A549 (cell line): Measurements from ENCODE around the gene DSCAML1. TPM values are rescaled to one million over a fixed set of nuclear protein-coding genes. Genes with fewer than 3 reads are reported as not detected.

ENCODE experiments used
- ATAC-seq, 2 experiments: fragments of 200-7000 bp in 1 of 2; fragments of >200 bp in 1 of 2; cut with Nextera tagmentation in 1 of 2; cut with Tn5 transposase in 1 of 2; 3 replicates each; pipeline versions ENCODE4 v1.8.0 to v1.9.1; 2018 to 2020; ENCODE audit warnings: mild to moderate bottlenecking in 1 of 2, moderate library complexity in 1 of 2
- CTCF ChIA-PET: fragments of 300-600 bp; sonication (Branson Sonifier 250); formaldehyde crosslinking; extraction: SDS; loops from one replicate; lab custom pipeline; 2021; ENCODE audit warnings: antibody characterized with exemption, inconsistent platforms; lab: Yijun Ruan, JAX
- POLR2A ChIA-PET: fragments of 350-600 bp; formaldehyde crosslinking; extraction: SDS; loops from one replicate; lab custom pipeline; 2021; ENCODE audit warnings: antibody characterized with exemption, inconsistent platforms; lab: Yijun Ruan, JAX
- DNase-seq, 2 experiments: peaks; one replicate each; pipeline versions ENCODE4 v3.0.0 to v3.0.0-alpha.2; 2011 to 2016; ENCODE audit warnings: low read depth in 1 of 2, low spot score in 1 of 2
- FAIRE-seq: peaks from 2 replicates; lab custom pipeline; 2011; peaks lifted over from hg19 to GRCh38; lab: Jason Lieb, UNC
- H3K27ac ChIP-seq, 2 experiments: fragments of >200 bp; sonication (Bioruptor Twin); formaldehyde crosslinking; 3 replicates each; pipeline ENCODE4 v1.5.1; 2016 to 2017
- H3K4me1 ChIP-seq: fragments of >200 bp; sonication (Bioruptor Twin); formaldehyde crosslinking; 3 replicates; pipeline ENCODE4 v1.6.1; 2016
- H3K4me2 ChIP-seq: fragments of >200 bp; sonication (Bioruptor Twin); formaldehyde crosslinking; 3 replicates; pipeline ENCODE4 v1.6.1; 2016
- H3K4me3 ChIP-seq: fragments of >200 bp; sonication (Bioruptor Twin); formaldehyde crosslinking; 3 replicates; pipeline ENCODE4 v1.5.1; 2016
- H3K9me3 ChIP-seq: fragments of >200 bp; sonication (Bioruptor Twin); formaldehyde crosslinking; 3 replicates; pipeline ENCODE4 v1.6.1; 2016
- CEBPB ChIP-seq, 2 experiments: fragments of >200 bp in 1 of 2; sonication (Bioruptor Twin) in 1 of 2; formaldehyde crosslinking in 1 of 2; IDR thresholded peaks; 2 replicates each; pipeline ENCODE4 v1.6.1; 2012 to 2016
- CHD4 ChIP-seq: fragments of 200-600 bp; sonication (generic); IDR thresholded peaks from 2 replicates; pipeline ENCODE4 v1.6.1; 2016; ENCODE audit warnings: antibody characterized with exemption, mild to moderate bottlenecking, borderline replicate concordance
- GATA3 ChIP-seq: IDR thresholded peaks from 2 replicates; pipeline ENCODE4 v1.6.1; 2012; ENCODE audit warnings: borderline replicate concordance
- HOXA7 ChIP-seq: fragments of 250-450 bp; sonication (Bioruptor Pico); IDR thresholded peaks from 2 replicates; pipeline ENCODE4 v1.5.0; 2020; ENCODE audit warnings: mild to moderate bottlenecking, moderate library complexity
- HOXB5 ChIP-seq: fragments of 250-450 bp; sonication (Bioruptor Pico); IDR thresholded peaks from 2 replicates; pipeline ENCODE4 v1.5.0; 2020; ENCODE audit warnings: mild to moderate bottlenecking, moderate library complexity
- POLR2A ChIP-seq: IDR thresholded peaks from 2 replicates; pipeline ENCODE4 v1.6.1; 2012; ENCODE audit warnings: mild to moderate bottlenecking, low read length
- RCOR1 ChIP-seq: fragments of 150-350 bp; IDR thresholded peaks from 2 replicates; pipeline ENCODE4 v1.6.1; 2014; ENCODE audit warnings: antibody characterized with exemption, low read length, low read depth
- ZC3H11A ChIP-seq: fragments of 450-650 bp; IDR thresholded peaks from 2 replicates; pipeline ENCODE4 v1.6.1; 2014; ENCODE audit warnings: antibody characterized with exemption, mild to moderate bottlenecking
- WGBS: methylation state at CpG from one replicate; pipeline ENCODE4 v1.1.6; 2017; ENCODE audit errors: missing lambda C conversion rate; 5-methylcytosine and 5-hydroxymethylcytosine counted together
- polyA plus RNA-seq, 4 experiments: library from polyadenylated mRNA; depleted of rRNA in 3 of 4; stranded (reverse); fragments of >200 nt; fragmentation: RNase III in 1 of 4; extraction: RNeasy Plus Mini Kit Qiagen cat#74134 plus additional on column Dnase treatment in 1 of 4; gene quantifications; 2 replicates in 3 of 4; 3 replicates in 1 of 4; pipeline ENCODE4 v1.2.3, GENCODE V29; 2011 to 2017
- TF ChIP-seq, protein P1 (sequence below): fragments of 200-600 bp; sonication (generic); IDR thresholded peaks from 2 replicates; pipeline ENCODE4 v1.6.1; 2016; ENCODE audit warnings: antibody characterized with exemption, mild to moderate bottlenecking, moderate library complexity
- TF ChIP-seq, protein P2 (sequence below): IDR thresholded peaks from 2 replicates; pipeline ENCODE4 v1.6.1; 2012; ENCODE audit warnings: low read depth, borderline replicate concordance
- TF ChIP-seq, protein P3 (sequence below): fragments of 450-650 bp; IDR thresholded peaks from 2 replicates; pipeline ENCODE4 v1.6.1; 2014; ENCODE audit warnings: antibody characterized with exemption

DSCAML1 gene
- polyA plus RNA-seq, 2 of the 4 experiments (the other 2 are of a cell fraction), result 0.12 to 0.31 TPM

DNA sequence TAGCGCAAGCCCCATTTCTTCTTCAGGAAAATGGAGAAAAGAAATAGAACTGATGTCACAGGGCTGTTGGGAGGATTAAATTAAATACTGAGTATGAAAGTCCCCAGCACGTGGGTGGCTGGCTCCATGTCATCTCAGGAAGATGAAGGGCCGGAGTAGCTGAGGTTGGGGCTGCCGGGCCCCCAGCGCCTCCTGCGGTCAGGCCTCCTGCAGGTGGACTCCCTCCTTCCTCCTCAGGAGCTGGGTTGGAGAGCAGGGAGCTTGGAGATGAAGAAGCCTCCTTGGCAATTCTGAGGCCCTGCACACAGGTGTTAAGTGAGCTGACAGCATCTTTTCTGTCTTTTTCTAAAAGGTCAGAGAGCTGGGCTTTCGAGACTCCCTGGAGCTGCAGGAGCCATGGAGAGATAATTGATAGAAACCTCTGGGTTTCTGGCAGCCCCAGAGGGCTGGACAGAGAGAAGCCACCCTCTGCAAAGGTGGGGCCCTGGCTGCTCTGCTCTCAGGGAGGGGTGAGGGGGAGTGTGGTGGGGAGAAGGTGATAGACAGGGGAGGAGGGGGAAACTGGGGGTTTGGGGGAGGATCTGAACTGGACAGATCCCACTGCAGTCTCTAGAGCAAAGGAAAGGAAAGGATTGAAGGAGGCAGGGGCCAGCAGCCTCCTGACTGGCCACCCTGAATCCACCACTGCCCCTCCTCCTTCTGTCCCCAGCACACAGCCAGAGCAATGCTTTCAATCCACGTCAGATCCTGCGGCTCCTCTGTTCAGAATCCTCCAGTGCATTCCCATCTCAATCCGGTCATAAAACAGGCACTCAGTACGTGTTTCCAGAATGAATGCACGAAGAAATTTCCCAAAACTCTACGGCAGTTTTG is 258.5 kb downstream of the DSCAML1 start (continued):
- TF ChIP-seq, protein P1, sequence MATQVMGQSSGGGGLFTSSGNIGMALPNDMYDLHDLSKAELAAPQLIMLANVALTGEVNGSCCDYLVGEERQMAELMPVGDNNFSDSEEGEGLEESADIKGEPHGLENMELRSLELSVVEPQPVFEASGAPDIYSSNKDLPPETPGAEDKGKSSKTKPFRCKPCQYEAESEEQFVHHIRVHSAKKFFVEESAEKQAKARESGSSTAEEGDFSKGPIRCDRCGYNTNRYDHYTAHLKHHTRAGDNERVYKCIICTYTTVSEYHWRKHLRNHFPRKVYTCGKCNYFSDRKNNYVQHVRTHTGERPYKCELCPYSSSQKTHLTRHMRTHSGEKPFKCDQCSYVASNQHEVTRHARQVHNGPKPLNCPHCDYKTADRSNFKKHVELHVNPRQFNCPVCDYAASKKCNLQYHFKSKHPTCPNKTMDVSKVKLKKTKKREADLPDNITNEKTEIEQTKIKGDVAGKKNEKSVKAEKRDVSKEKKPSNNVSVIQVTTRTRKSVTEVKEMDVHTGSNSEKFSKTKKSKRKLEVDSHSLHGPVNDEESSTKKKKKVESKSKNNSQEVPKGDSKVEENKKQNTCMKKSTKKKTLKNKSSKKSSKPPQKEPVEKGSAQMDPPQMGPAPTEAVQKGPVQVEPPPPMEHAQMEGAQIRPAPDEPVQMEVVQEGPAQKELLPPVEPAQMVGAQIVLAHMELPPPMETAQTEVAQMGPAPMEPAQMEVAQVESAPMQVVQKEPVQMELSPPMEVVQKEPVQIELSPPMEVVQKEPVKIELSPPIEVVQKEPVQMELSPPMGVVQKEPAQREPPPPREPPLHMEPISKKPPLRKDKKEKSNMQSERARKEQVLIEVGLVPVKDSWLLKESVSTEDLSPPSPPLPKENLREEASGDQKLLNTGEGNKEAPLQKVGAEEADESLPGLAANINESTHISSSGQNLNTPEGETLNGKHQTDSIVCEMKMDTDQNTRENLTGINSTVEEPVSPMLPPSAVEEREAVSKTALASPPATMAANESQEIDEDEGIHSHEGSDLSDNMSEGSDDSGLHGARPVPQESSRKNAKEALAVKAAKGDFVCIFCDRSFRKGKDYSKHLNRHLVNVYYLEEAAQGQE, result no peak
- TF ChIP-seq, all 56 proteins: peak for 0

DNA sequence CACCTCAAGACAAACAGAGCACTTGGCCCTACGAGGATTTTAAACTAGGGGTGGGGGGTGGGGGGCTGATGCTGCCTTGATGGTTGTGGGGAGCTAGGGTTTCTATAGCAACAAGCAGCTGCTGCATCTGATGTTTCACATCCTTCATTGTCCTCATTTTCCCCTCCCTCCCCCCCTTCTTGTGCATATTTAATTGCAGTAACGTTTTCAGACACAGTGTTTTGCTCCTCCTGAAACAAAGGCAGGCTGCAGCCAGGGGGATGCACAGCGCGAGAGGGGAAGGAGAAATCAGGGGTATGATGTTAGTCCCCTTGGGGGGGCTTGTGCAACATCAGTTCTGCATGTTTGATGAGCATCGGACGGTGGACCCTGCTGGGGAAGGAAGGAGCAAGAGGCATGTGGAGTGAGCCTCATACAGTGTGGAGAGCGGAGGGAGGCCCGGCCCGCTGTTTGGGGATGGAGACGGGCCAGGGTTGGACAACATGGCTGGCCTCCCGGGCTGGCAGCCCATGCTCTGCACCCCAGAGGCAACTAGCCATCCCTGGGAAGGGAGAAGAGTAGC is 261.1 kb downstream of the DSCAML1 start:
- TF ChIP-seq HOXB5 (CRISPR knock-in tag) (no peak), ZC3H11A (no peak), GATA3 (no peak), CHD4 (no peak), POLR2A (no peak)
- TF ChIP-seq, protein P2, sequence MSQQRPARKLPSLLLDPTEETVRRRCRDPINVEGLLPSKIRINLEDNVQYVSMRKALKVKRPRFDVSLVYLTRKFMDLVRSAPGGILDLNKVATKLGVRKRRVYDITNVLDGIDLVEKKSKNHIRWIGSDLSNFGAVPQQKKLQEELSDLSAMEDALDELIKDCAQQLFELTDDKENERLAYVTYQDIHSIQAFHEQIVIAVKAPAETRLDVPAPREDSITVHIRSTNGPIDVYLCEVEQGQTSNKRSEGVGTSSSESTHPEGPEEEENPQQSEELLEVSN, result no peak
- Histone ChIP-seq H3K27ac (no peak overlapping the region), H3K4me3 (no peak overlapping the region), H3K9me3 (no peaks in the 10 kb centered on the region), H3K4me1 (no peaks in the 10 kb centered on the region), H3K4me2 (no peak overlapping the region)
- no peak for ATAC-seq
- CTCF ChIA-PET, result no interaction called here
- POLR2A ChIA-PET, result interaction anchor here (0.6 kb wide), 1 partner anchor 95 kb away, joined by 5 read pairs; no protein-coding TSS in a partner anchor
- no peak for DNase-seq
- FAIRE-seq, result no peak
- WGBS, result 77% methylated on average over 9 of the region's 11 CpGs

DNA sequence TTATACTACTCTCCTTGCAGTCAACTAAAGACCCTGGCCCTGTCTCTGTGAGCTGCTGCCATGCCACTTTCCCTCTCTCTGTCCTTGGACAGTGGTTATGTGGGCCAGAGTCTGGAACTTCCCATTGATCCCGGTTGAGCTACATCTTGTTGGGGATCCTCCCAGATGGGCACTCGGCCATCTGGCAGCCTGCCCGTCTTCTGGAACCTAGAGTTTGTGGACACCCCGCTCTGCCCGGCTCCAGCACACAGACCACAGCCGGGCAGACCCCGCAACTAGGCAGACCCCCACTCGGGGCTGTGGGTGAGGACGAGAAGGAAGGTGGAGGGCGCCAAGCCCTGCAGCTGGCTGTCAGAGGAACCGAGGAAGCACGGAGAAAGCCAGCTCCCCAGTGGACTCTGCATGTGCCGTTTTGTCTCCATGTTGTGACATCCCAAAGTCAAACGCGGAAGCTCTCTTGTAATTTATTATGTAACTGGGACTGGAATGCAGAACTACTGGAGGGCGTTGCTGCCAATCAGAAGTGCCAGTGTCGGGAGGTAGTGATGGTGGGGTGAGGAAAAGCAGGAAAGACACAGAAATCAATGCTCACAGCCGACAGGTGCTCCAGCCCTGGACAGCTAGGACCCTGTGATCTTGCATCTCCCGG is 261.7 kb downstream of the DSCAML1 start:
- ATAC-seq, result no peak
- no peak for FAIRE-seq
- H3K4me2 ChIP-seq, result no peak overlapping the region
- ChIA-PET CTCF (interaction anchor here (0.6 to 0.9 kb wide), 2 partner anchors 272 to 756 kb away, joined by 3 to 4 read pairs; no protein-coding TSS in a partner anchor), POLR2A (no interaction called here)
- TF ChIP-seq, protein P2, result no peak
- no peak for TF ChIP-seq CHD4
- no peaks in the 10 kb centered on the region for H3K9me3 ChIP-seq
- no peak overlapping the region for H3K4me3 ChIP-seq
- 36% methylated on average over 15 of the region's 19 CpGs for WGBS
- DNase-seq, result no peak
- H3K4me1 ChIP-seq, result no peaks in the 10 kb centered on the region
- H3K27ac ChIP-seq, result no peak overlapping the region

DNA sequence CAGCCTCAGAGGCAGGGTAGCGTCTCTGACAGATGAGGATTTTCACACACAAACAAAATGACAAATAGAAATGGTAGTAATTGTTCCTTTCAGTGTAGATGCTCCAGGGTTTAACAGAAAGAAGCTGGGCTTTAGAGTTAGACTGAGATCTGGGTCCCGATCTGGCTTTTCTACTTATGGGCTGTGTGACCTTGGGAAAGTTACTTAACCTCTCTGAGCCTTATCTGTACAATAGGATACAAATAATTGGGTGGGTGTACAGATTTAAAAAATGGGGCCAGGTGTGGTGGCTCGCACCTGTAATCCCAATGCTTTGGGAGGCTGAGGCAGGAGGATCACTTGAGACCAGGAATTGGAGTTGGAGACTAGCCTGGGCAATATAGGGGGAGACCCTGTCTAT is 264.4 kb downstream of the DSCAML1 start:
- Histone ChIP-seq H3K9me3 (no peaks in the 10 kb centered on the region), H3K4me2 (no peak overlapping the region), H3K4me1 (no peaks in the 10 kb centered on the region), H3K4me3 (no peak overlapping the region), H3K27ac (no peak overlapping the region)
- no peak for ATAC-seq
- no peak for FAIRE-seq
- TF ChIP-seq CEBPB (IDR thresholded peaks at IDR 0.05) (no peak), HOXA7 (no peak), RCOR1 (no peak), ZC3H11A (no peak)
- TF ChIP-seq, protein P3, sequence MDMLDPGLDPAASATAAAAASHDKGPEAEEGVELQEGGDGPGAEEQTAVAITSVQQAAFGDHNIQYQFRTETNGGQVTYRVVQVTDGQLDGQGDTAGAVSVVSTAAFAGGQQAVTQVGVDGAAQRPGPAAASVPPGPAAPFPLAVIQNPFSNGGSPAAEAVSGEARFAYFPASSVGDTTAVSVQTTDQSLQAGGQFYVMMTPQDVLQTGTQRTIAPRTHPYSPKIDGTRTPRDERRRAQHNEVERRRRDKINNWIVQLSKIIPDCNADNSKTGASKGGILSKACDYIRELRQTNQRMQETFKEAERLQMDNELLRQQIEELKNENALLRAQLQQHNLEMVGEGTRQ, result no peak
- 60% methylated on average over 3 of the region's 3 CpGs for WGBS
- DNase-seq, result no peak
- POLR2A ChIA-PET, result no interaction called here
- CTCF ChIA-PET, result no interaction called here
